GM19328 (cell line): ENCODE results near the gene NCKAP1.
"Not testable (repeated sequence)": the region's sequence is repeated elsewhere in the genome, so short reads cannot be mapped to it uniquely, and the experiment has no call there.

ENCODE experiments used
- ATAC-seq: cut with Tn5 transposase; IDR thresholded peaks from one replicate; pipeline ENCODE4 v1.9.1; 2021; ENCODE audit warnings: mild to moderate bottlenecking, moderate library complexity; ENCODE audit not compliant: unreplicated experiment

Gene NCKAP1

DNA sequence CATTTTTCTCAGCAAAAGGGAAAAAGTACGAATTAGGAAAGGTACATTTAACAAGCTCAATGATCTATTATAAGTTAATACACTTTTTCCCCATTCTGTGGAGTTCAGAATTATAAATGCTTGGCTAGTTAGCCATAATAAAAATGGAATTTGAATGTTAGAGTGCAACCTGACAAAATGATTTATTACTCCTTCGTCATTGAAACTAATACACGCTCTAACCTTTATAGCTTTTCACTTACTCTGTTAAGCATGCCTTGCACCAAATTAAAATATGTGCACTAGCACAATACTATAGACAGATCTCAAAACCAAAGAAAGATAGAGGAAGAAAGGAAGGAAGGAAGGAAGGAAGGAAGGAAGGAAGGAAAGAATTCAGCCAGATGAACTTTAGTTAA is 125.7 kb downstream of the NCKAP1 start:
- no peak for ATAC-seq

DNA sequence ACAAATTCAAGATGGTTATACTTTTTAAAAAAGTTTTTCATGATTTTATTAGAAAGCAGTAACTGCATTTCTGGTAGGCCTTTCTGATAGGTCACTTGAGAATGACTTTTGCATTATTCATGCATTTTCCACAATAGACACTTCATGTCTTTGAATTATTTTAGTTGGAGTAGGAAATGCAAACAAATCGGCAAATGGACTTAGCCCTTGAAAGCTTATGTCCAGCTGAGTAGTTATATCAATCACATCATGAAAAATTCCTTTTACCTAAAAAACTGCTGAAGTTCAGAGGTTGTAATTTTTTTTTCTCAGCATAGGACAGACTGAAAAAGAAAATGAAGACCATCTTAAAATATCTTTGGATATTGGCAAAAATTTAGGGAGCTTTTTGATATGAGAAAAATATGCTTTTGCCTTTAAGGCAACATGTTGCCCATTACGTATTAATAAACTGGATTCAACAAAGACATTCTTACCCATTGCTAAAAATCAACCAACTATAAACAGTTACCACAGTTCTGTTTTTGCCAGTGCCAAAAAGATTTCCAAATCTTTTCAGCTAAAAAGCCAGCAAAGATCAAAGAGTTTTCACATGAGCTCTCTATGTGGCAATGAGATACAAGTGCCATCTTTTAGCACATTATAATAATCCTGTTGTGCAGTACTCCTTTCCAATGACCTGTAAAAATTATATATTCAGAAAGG is 126.3 kb downstream of the NCKAP1 start:
- no peak for ATAC-seq

DNA sequence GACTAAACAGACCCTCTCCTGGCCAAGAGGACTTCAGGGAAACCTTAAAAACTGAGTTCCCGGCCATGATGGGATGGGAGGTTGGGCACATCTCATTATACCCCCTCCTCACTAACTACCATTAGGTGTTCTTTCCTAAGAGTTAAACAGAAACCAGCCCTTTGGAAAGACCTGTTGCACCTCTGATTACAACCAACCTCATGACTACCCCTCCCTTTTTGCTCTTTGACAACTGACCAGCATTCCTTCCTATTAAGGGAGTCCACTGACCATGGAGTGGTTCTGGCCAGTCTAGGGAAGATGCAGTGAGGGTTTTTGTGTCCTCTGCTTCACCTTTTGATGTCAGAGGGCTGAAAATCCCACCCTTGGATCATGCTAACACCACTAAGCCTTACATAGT is 127.3 kb downstream of the NCKAP1 start:
- ATAC-seq, result no peak

DNA sequence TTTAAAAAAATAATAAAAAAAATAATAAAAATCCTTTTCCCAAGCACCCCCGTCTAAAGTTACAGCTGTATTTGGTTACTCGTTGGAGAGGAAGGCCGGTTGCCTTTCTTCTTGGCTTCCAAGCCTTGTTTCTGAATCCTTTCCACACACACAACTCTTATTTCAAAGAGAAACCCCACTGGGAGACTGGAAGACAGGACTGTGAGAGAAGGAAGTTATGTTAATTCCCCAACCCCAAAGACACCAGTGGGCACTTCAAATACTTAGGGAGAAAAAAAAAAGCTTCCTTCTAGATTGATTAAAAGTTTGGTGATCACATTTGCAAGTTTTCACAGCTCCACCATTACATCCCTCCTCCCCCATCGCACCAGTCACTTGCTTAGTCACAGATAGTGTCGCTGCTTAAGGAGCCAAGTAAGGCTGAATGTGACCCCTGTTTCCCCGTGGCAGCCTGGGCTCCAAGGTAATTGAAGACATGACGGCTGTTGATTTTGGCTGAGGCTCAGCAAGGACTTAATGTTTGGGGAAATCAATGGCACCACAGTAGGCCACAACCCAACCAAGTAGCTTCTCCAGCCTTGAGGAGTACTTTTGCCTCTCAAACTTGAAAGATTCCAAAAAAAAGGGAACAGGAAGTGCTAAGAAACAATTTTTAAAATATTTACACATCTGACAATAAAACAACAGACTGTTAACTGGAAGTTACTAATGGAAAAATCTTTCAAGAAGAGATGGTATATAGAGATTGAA is 131.0 kb downstream of the NCKAP1 start:
- no peak for ATAC-seq

DNA sequence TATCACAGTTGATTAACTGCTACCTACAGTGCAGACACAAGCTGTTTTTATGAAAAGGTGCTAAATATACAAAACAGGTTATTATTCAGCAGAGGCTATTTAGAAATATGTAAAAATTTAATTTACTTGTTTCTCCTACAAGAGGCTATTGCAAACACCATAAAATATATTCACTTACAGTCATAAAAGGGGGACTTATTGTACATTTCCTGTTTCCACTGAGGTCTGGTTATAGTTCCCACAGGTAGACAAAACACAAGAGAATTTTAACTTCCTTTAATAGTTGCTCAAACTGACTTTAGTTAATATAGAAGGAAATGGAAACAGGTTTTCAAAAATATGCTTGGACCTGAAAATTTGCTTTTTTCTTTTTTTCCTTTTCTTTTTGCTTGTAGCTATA is 131.8 kb downstream of the NCKAP1 start:
- ATAC-seq, result no peak

DNA sequence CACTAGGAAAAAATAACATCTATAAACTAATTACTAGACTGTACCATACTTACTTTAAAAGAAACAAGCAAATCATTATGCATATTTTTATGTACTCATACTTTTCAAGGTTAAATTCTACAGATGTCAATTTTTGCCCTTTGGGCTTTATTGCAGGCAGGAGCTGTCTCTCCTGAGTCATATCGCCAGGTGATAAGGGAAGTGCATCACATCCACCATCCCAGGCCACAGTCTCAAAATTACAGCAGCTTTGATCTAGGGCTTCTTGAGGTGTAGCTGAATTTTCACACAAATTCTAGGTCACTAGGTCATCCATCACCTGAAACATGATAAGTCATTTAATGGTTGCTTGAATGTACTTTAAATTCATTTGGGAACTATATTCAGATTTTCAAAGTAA is 133.4 kb downstream of the NCKAP1 start:
- no peak for ATAC-seq

DNA sequence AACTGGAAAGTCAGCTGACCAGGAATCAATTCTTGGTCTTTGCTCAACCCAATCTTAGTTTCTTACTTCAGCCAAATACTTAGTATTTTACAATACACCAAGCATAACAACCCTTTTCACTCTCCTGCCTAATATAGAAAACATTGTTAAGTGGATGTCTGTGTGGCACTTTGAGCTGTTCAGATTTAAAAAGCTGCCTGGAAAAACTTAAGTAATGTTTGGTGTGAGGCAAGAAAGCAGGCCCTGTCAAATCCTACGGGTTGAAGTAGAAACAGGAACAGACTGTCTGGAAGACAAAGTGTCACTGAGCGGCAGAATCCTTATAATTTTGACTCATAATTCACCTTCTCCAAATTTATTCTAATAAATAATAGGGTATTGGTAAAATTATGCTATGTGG is 134.7 kb downstream of the NCKAP1 start:
- ATAC-seq, result no peak

DNA sequence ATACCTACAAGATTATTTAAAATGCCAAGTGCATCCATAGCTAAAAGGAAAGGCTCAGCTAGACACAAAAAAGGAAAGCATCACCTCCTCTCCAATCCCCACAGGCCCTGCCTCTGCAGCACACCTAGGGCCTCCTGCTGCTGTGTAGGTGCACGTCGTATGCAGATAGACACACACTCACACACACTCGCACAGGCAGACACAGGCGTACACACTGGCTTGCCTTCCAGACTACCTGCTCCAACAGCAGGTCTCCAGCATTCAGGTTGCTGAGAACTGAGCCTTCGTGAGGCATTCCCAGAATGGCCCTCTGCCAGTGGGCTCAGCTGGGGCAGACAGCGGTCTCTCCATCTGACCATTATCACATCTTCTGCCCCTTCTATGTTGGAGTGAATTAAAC is 136.5 kb downstream of the NCKAP1 start:
- no peak for ATAC-seq

DNA sequence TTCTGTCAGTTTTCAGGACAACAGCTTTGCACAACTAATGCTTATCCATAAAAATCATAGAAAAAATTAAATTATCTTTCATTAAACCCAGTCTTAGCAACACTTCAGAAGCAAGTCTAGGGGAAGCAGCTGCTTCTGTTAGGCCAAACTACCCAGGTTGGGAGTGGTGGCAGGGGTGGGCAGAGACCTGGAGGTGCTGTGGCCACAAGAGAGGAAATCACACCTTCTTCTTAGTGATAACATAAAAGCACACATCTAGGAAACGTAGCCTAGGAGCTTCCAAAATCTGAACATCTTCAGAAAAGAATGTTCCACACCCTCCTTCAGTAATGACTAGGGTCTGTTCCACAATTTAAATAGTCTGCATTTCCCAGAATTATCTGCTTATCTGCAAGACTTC is 139.5 kb downstream of the NCKAP1 start:
- no peak for ATAC-seq

DNA sequence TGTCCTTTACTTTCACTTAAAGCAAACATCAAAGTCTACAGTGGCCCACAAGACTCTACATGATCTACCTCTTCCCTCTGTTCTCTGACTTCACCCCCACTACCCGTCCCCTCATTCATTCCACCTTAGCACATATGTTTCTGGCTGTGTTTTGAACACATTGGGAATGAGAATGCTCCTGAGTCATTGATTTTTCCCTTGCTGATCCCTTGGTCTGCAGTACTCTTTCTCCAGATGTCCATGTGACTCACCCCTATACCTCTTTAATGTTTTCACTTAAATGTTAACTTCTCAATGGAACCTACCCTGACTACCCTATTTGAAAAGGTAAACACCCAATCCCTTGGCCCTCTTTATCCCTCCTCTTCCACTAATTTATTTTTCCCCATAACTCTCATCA is 141.1 kb downstream of the NCKAP1 start:
- ATAC-seq, result no peak

DNA sequence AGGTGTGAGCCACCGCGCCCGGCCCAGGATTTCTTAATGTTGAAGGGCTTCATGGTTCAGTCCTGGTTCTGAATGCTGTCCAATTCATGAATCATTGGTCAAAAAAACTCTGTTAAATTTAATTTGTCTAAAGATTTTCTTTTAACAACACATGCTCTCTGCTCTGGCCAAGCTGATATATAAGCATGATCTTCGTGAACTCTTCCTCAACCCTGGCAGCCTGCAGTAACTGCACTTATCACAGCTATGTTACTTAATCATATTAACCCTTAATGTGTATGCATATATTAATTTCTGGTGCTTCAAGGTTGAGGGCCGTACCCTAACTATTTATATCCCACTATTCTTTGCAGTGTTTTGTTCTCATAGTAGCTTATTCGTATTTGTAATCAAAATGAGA is 142.5 kb downstream of the NCKAP1 start:
- ATAC-seq, result no peak

DNA sequence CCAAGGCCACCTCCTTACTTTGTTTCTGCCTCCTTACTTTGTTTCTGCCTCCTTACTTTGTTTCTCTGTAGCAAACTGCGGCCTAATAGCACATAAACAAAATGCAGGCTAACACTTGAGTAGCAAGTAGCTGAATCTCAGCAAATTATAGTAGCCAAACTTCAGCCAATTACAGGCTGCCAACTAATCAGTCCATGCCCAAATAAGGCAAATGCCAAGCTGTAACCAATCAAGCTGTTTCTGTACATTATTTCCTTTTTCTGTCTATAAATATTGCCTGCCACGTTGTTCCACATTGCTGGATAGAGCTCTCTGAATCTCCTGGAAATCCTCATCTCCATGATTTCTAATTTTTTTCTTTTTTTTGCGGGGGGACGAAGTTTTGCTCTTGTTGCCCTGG is 143.1 kb downstream of the NCKAP1 start:
- ATAC-seq, result no peak

DNA sequence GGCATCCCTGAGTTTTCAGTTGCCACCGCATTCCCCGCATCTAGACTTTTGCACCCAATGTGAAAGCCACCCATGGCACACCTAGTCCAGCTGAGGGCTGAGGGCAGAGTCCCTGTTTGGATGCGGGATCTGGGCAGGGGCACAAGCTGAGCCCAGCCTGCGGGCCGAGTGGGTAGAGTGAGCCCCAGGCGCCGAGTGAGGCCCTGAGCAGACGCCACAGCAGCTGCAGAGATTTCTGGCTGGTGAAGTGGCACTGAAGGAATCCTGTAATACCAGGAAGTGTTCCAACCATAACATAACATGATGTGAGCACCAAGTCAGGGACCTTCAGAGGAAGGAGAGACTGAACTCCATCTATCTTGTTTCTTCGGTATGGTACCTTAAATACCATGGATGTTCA is 144.1 kb downstream of the NCKAP1 start:
- ATAC-seq, result no peak

DNA sequence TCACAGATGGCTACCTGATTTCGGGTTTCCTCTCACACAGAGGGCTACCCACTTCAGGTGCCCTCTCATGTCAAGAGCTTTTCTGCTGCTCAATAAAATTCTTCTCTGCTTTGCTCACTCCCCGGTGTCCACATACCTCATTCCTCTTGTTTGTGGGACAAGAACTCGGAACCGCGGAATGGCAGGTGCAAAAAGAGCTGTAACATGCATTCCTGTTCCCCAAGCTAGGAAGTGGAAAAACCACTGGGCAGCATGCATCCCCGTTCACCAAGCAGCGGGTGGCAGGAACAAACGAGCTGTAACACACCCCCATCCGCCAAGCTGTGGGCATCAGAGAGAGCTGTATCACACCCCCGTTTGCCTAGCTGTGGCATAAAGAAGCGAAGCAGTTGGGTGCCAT is 144.6 kb downstream of the NCKAP1 start:
- no peak for ATAC-seq

DNA sequence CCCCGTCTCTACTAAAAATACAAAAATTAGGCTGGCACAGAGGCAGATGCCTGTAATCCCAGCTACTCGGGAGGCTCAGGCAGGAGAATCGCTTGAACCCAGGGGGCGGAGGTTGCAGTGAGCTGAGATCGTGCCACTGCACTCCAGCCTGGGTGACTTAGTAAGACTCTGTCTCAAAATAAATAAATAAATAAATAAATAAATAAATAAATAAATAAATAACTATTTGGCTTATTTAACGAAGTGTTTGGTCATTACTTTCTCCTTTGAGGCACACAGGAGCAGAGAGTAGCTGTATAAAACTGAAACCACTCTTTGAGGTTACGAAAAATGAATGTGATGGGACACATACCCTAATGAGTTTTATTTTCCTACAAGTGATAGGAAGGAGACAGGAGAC is 145.2 kb downstream of the NCKAP1 start:
- not testable (repeated sequence) for ATAC-seq

DNA sequence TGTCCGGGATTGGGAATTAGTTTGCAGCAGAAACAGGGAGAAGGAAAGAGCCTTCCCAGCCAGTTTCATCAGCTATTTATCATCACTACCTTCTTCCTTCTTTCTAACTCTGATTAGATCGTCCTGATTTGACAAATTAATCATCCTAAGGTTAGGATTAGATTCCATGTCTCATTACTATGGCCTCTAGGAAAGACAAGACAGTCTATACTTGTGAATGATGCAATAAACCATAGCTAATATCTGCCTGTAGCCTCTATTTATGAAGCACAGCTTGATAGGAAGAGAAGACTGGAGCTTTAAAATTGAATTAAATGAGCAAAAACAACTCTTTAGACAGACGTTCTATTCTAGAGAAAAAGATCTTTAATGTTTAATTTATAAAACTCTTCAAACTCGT is 146.6 kb downstream of the NCKAP1 start:
- ATAC-seq, result no peak

DNA sequence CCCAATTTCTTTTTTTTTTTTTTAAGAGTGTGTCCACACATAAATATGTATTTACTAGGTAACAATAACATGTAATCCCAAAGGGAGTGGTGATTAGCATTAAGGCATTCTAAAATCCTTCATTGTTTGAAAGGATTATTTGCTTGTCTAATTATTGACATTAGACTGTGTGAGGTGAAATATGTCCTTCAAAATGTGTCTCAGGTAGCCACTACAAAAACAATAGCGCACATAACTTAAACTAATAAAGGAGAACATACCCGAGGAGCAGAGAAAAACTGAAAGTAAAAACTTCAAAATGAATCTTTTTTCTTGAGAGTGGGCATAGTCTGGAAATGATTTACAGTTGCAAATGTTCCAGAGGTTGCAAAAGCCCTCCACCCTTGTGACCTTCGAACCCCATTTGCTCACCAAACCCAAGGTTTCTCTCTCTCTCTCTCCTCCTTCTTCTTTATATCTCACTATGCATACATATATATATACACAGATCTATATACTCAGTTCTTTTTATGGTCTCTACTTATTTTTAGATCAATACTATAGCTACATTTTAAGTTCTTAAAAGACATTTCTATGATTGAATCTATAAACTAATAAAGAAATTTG is 147.4 kb downstream of the NCKAP1 start:
- ATAC-seq, result no peak

DNA sequence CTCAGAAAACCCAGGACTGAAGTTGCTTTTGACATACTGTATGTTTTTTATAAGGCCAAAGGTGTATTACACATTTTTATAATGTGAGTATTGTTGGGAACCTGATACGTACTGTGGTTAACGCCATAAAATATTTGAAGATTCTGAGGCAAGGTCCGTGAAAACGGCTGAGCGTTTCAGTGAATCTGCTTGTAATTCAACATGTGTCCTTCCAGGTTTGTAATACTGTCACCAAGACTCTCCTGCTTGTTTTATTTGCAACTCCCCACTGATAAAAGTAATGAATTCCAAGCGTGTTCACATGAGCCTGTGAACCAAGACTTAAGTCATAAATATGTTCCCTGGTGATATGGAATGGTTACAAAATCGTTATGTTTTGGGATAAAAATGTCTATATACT is 148.0 kb downstream of the NCKAP1 start:
- no peak for ATAC-seq

DNA sequence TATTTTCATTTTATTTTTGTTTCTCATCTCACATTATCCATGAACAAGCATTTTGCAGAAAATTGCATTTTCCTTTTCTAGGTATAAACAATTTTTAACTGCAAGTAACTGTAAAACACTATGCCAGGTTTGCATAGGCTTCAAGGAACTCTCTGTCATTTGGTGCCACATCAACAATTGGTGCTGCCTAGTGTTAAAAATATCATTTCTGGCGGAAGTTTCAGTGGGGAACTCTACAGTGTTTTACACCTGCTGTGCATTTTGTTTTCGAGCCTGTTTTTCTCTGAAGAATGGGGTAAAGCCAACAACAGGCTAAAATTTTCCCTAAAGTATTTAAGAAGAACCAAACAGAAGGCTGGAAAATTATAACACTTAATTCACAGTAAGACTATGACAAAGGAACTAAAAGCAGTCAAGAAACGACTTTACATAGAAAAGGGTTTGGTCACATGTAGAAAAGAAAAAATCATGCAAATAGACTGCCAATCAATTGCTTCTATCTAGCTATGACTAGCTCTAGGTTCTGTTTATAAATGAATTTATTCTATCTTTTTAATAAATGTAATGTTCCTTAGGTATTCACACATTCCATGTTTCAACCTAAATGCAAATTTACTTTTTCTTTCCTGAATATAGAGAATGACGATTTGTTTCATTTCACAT is 150.4 kb downstream of the NCKAP1 start:
- ATAC-seq, result no peak

DNA sequence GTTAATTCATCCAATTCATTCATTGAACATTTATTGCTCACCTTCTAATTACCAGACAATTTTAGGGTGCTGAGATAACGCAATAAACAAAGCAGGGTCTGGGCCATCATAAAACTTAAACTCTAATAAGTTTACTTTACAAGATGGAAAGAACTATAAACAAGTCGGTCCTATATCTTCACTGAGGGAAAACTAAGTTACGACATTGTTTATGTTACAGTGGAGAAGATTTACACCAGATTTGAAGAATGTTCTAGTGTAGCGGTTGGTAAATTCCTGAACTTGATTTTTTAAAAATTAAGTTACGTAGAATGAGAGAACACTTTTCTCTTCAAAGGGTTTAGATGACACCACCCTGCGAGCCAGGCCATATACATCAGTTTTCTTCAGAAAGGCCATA is 151.2 kb downstream of the NCKAP1 start:
- ATAC-seq, result no peak

DNA sequence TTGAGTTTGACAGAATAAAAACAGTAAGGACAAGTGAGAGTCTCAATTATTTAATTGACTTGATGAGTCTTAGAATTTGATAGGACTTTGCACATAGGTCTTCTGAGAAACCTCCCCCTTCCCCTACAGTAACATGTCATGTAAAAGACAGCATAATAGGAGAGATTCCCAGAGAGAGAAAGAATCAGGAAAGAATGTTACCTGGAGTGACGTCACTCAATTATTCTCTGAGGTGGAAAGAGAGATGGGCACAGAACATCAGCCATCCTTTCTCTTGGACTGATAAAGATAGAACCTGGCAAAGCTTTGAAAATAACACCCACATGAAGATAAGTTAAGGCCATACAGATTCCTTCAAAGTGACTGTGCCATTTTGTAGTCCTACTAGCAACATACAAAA is 152.5 kb downstream of the NCKAP1 start:
- no peak for ATAC-seq

DNA sequence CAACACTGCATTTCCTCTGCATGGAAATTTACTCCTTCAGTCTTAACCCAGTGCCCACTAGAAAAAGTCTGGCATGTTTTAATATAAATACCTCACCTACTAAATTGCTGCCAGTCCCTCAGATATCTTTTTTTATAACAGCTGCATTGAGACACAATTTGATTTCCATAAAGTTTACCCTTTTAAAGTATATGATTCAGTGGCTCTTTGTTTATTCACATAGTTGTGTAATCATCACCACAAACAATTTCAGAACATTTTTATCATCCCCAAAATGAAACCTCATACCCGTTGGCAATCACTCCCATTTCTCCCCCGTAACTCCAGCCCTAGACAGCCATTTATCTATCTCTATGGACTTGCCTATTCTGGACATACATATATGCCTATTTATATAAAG is 154.8 kb downstream of the NCKAP1 start:
- no peak for ATAC-seq
